CD4-positive, alpha-beta memory T cell (primary cell): Measurements from ENCODE around the gene C19orf67. TPM values are rescaled to one million over a fixed set of nuclear protein-coding genes. Genes with fewer than 3 reads are reported as not detected.

Experiments used
- CTCF ChIA-PET: fragments of 350-600 bp; sonication (Branson Sonifier 250); formaldehyde crosslinking; loops from one replicate; lab custom pipeline; 2021; ENCODE audit warnings: inconsistent platforms; ENCODE audit not compliant: partially characterized antibody; lab: Charles Lee
- POLR2A ChIA-PET: fragments of 350-600 bp; sonication (Branson Sonifier 250); formaldehyde crosslinking; loops from one replicate; lab custom pipeline; 2021; ENCODE audit not compliant: partially characterized antibody; lab: Charles Lee
- DNase-seq, 5 donors: peaks; one replicate each; pipeline versions ENCODE4 v3.0.0 to v3.0.0-alpha.2; 2020 to 2022; ENCODE audit warnings: mixed read lengths in 1 of 5
- H3K27ac ChIP-seq: one replicate; pipeline ENCODE4 v1.7.0; 2013; ENCODE audit warnings: low read depth, low read length
- H3K27me3 ChIP-seq: 2 replicates; pipeline ENCODE4 v1.7.0; 2013; ENCODE audit warnings: mild to moderate bottlenecking, low read length, moderate library complexity; ENCODE audit not compliant: insufficient read depth
- H3K36me3 ChIP-seq: 2 replicates; pipeline ENCODE4 v1.7.0; 2013; ENCODE audit warnings: mild to moderate bottlenecking, low read length, moderate library complexity; ENCODE audit not compliant: insufficient read depth
- H3K4me1 ChIP-seq: 2 replicates; pipeline ENCODE4 v1.7.0; 2013; ENCODE audit warnings: mild to moderate bottlenecking, low read length, moderate library complexity; ENCODE audit not compliant: insufficient read depth
- H3K4me3 ChIP-seq, 2 donors: one replicate each; pipeline ENCODE4 v1.7.0; 2013; ENCODE audit warnings: low read length in 2 of 2, mild to moderate bottlenecking in 1 of 2
- H3K9me3 ChIP-seq, 2 donors: one replicate each; pipeline ENCODE4 v1.7.0; 2013; ENCODE audit warnings: low read length in 2 of 2, control low read depth in 1 of 2; ENCODE audit not compliant: control insufficient read depth in 1 of 2
- H3K27ac Mint-ChIP-seq, 7 donors: one replicate each; pipeline ENCODE4 v1.8.0; 2020 to 2021; ENCODE audit warnings: mixed read lengths in 7 of 7, mild to moderate bottlenecking in 6 of 7, inconsistent platforms in 3 of 7, moderate library complexity in 3 of 7
- H3K27me3 Mint-ChIP-seq, 2 donors: one replicate each; pipeline ENCODE4 v1.8.0; 2020 to 2021; ENCODE audit warnings: mixed read lengths in 2 of 2
- H3K36me3 Mint-ChIP-seq, 2 donors: one replicate each; pipeline ENCODE4 v1.8.0; 2020 to 2021; ENCODE audit warnings: mixed read lengths in 2 of 2, inconsistent platforms in 1 of 2, mild to moderate bottlenecking in 1 of 2
- H3K4me1 Mint-ChIP-seq, 4 donors: one replicate each; pipeline ENCODE4 v1.8.0; 2020 to 2021; ENCODE audit warnings: mixed read lengths in 4 of 4, mild to moderate bottlenecking in 1 of 4
- H3K4me3 Mint-ChIP-seq, 8 donors: one replicate each; pipeline ENCODE4 v1.8.0; 2020 to 2021; ENCODE audit warnings: mixed read lengths in 8 of 8, mild to moderate bottlenecking in 7 of 8, moderate library complexity in 6 of 8, inconsistent platforms in 3 of 8
- H3K9me3 Mint-ChIP-seq, 8 donors: one replicate each; pipeline ENCODE4 v1.8.0; 2020 to 2021; ENCODE audit warnings: mixed read lengths in 8 of 8, mild to moderate bottlenecking in 5 of 8, inconsistent platforms in 3 of 8, moderate library complexity in 1 of 8
- intact Hi-C: fragments of 100-400 bp; cut with micrococcal nuclease; formaldehyde crosslinking; loops from one replicate; pipeline ENCODE4 v1.15.1; 2023
- polyA plus RNA-seq, 2 donors: library from polyadenylated mRNA; unstranded; fragments of 300-500 nt; fragmentation: Illumina TruSeq; gene quantifications; one replicate each; pipeline ENCODE4 v1.2.3, GENCODE V29; 2021
- total RNA-seq, 2 experiments: library from RNA; stranded (reverse); gene quantifications; one replicate each; pipeline ENCODE4 v1.2.3, GENCODE V29; 2021

C19orf67 gene
- total and polyA plus RNA-seq, 4 experiments from 2014 or later, result 0.55 TPM; not detected in 3

GRCh38 chr19:14059652-14060155, 25.9 kb downstream of the C19orf67 start:
- no peak for DNase-seq
- Histone ChIP-seq H3K4me3 (no peak overlapping the region), H3K27ac (no peak overlapping the region), H3K36me3 (no peaks in the 10 kb centered on the region), H3K4me1 (peaks cover 18% of the 10 kb centered on the region), H3K9me3 (no peaks in the 10 kb centered on the region), H3K27me3 (peaks cover 17% of the 10 kb centered on the region)
- intact Hi-C loops, result loop anchor here (2.0 kb wide), 1 partner anchor 13 kb away; the partner anchor contains the start of gene MISP3
- CTCF ChIA-PET, result interaction anchor here (0.7 to 4.7 kb wide), 29 partner anchors 10 to 311 kb away, joined by 3 to 65 read pairs (median 5); partner anchors contain the start of genes ASF1B, IL27RA, MISP3 and NANOS3
- Mint-ChIP-seq H3K27ac (no peak overlapping the region), H3K4me1 (peaks cover 9 to 28% (median 15%) of the 10 kb centered on the region in 4 donors), H3K4me3 (peak overlapping the region in 1 of 8 donors; percentile 70), H3K27me3 (peaks cover 13 to 22% of the 10 kb centered on the region in 2 donors), H3K9me3 (peaks cover 0 to 3% (median 0%) of the 10 kb centered on the region in 8 donors), H3K36me3 (peaks cover 0 to 3% of the 10 kb centered on the region in 2 donors)
- POLR2A ChIA-PET, result interaction anchor here (0.6 to 3.3 kb wide), 10 partner anchors 14 to 208 kb away, joined by 3 to 10 read pairs (median 4); partner anchors contain the start of genes IL27RA, PRKACA and RFX1

- Histone ChIP-seq H3K36me3 (no peaks in the 10 kb centered on the region), H3K27ac (no peak overlapping the region), H3K4me1 (peaks cover 18% of the 10 kb centered on the region), H3K9me3 (no peaks in the 10 kb centered on the region), H3K27me3 (peaks cover 17% of the 10 kb centered on the region), H3K4me3 (no peak overlapping the region)
- intact Hi-C loops, result loop anchor here (2.0 kb wide), 1 partner anchor 14 kb away; the partner anchor contains the start of gene MISP3
- H3K4me1 Mint-ChIP-seq, result peaks cover 9 to 28% (median 16%) of the 10 kb centered on the region in 4 donors
- H3K4me3 Mint-ChIP-seq, result peak overlapping the region in 7 of 8 donors; percentile 42 to 84 (median 61)
- peak overlapping the region in 1 of 7 donors; percentile 40 for H3K27ac Mint-ChIP-seq
- peaks cover 2 to 4% of the 10 kb centered on the region in 2 donors for H3K36me3 Mint-ChIP-seq
- peak in 4 of 5 donors; percentile 20 to 43 (median 42) for DNase-seq
- ChIA-PET POLR2A (interaction anchor here (1.0 to 3.3 kb wide), 7 partner anchors 13 to 208 kb away, joined by 3 to 10 read pairs (median 4); partner anchors contain the start of genes IL27RA, PRKACA and RFX1), CTCF (interaction anchor here (0.7 to 4.7 kb wide), 28 partner anchors 9 to 310 kb away, joined by 3 to 65 read pairs (median 5); partner anchors contain the start of genes ASF1B, CC2D1A, MISP3 and PODNL1)
- H3K27me3 Mint-ChIP-seq, result peaks cover 13 to 22% of the 10 kb centered on the region in 2 donors
- H3K9me3 Mint-ChIP-seq, result peaks cover 0 to 4% (median 0%) of the 10 kb centered on the region in 8 donors
Measured at GRCh38 chr19:14059093-14059480, 26.5 kb downstream of the C19orf67 start.

- peaks cover 13 to 22% of the 10 kb centered on the region in 2 donors for H3K27me3 Mint-ChIP-seq
- H3K4me3 Mint-ChIP-seq, result peak overlapping the region; percentile 61 to 84 (median 78)
Measured at GRCh38 chr19:14058182-14059092, 27.1 kb downstream of the C19orf67 start.

GRCh38 chr19:14056741-14057356, 28.7 kb downstream of the C19orf67 start:
- Mint-ChIP-seq H3K4me3 (peak overlapping the region in 7 of 8 donors; percentile 54 to 79 (median 59)), H3K27ac (no peak overlapping the region), H3K27me3 (peaks cover 13 to 22% of the 10 kb centered on the region in 2 donors), H3K4me1 (peaks cover 9 to 28% (median 17%) of the 10 kb centered on the region in 4 donors), H3K36me3 (peaks cover 16% of the 10 kb centered on the region in 2 donors), H3K9me3 (peaks cover 0 to 10% (median 0%) of the 10 kb centered on the region in 8 donors)
- Histone ChIP-seq H3K27ac (no peak overlapping the region), H3K4me3 (no peak overlapping the region), H3K36me3 (peaks cover 10% of the 10 kb centered on the region), H3K4me1 (peaks cover 18% of the 10 kb centered on the region), H3K27me3 (peaks cover 17% of the 10 kb centered on the region), H3K9me3 (no peaks in the 10 kb centered on the region)
- POLR2A ChIA-PET, result interaction anchor here (0.8 to 3.3 kb wide), 10 partner anchors 8 to 175 kb away, joined by 3 to 10 read pairs (median 6); partner anchors contain the start of genes DCAF15, IL27RA, MISP3 and RFX1
- no peak for DNase-seq
- CTCF ChIA-PET, result interaction anchor here (1.0 to 2.7 kb wide), 8 partner anchors 11 to 195 kb away, joined by 3 to 10 read pairs (median 4); partner anchors contain the start of genes IL27RA and MISP3
- intact Hi-C loops, result no loop called here

More at GRCh38 chr19:14058182-14059092, 27.1 kb downstream of the C19orf67 start:
- Histone ChIP-seq H3K27me3 (peaks cover 17% of the 10 kb centered on the region), H3K4me1 (peaks cover 18% of the 10 kb centered on the region), H3K4me3 (no peak overlapping the region), H3K36me3 (no peaks in the 10 kb centered on the region), H3K9me3 (no peaks in the 10 kb centered on the region), H3K27ac (no peak overlapping the region)
- Mint-ChIP-seq H3K36me3 (peaks cover 6 to 7% of the 10 kb centered on the region in 2 donors), H3K9me3 (peaks cover 0 to 4% (median 0%) of the 10 kb centered on the region in 8 donors), H3K27ac (peak overlapping the region in 2 of 7 donors; percentile 17 to 40), H3K4me1 (peaks cover 9 to 28% (median 17%) of the 10 kb centered on the region in 4 donors)
- intact Hi-C loops, result loop anchor here (2.0 kb wide), 1 partner anchor 14 kb away; the partner anchor contains the start of gene MISP3
- ChIA-PET POLR2A (interaction anchor here (1.0 to 3.3 kb wide), 9 partner anchors 10 to 207 kb away, joined by 3 to 10 read pairs (median 5); partner anchors contain the start of genes DCAF15, IL27RA, PRKACA and RFX1), CTCF (interaction anchor here (0.8 to 4.7 kb wide), 28 partner anchors 9 to 289 kb away, joined by 3 to 65 read pairs (median 5); partner anchors contain the start of genes ASF1B, CC2D1A, IL27RA and MISP3)
- DNase-seq, result no peak

GRCh38 chr19:14056069-14056666, 29.4 kb downstream of the C19orf67 start:
- Histone ChIP-seq H3K27ac (no peak overlapping the region), H3K36me3 (peaks cover 15% of the 10 kb centered on the region), H3K27me3 (peaks cover 17% of the 10 kb centered on the region), H3K9me3 (no peaks in the 10 kb centered on the region), H3K4me1 (peaks cover 18% of the 10 kb centered on the region), H3K4me3 (no peak overlapping the region)
- intact Hi-C loops, result no loop called here
- H3K36me3 Mint-ChIP-seq, result peaks cover 20 to 22% of the 10 kb centered on the region in 2 donors
- H3K9me3 Mint-ChIP-seq, result peaks cover 0 to 9% (median 0%) of the 10 kb centered on the region in 8 donors
- no peak for DNase-seq
- peak overlapping the region in 3 of 8 donors; percentile 15 to 67 (median 26) for H3K4me3 Mint-ChIP-seq
- H3K27me3 Mint-ChIP-seq, result peaks cover 11 to 22% of the 10 kb centered on the region in 2 donors
- ChIA-PET CTCF (interaction anchor here (1.5 to 2.0 kb wide), 4 partner anchors 17 to 194 kb away, joined by 4 to 7 read pairs (median 6); partner anchors contain the start of gene IL27RA), POLR2A (interaction anchor here (0.6 to 3.3 kb wide), 4 partner anchors 9 to 174 kb away, joined by 4 to 10 read pairs (median 5); partner anchors contain the start of genes IL27RA and RFX1)
- H3K4me1 Mint-ChIP-seq, result peaks cover 9 to 28% (median 17%) of the 10 kb centered on the region in 4 donors
- peak overlapping the region in 1 of 7 donors; percentile 48 for H3K27ac Mint-ChIP-seq
